WTC11 (cell line): ENCODE measurements around the gene RNF169. TPM values are rescaled to one million over a fixed set of nuclear protein-coding genes. Genes with fewer than 3 reads are reported as not detected.

Experiments
- ATAC-seq: fragments of 200-7000 bp; cut with Tn5 transposase; 2 replicates; pipeline ENCODE4 v1.10.0; 2021; ENCODE audit warnings: mild to moderate bottlenecking, moderate library complexity
- Bru-seq: library from RNA; stranded (reverse); fragments of 400-500 nt; gene quantifications from one replicate; lab custom pipeline; 2021; lab: Mats Ljungman, UMichigan
- CTCF ChIA-PET: fragments of 300-600 bp; sonication (Branson Sonifier 250); formaldehyde crosslinking; loops from one replicate; lab custom pipeline; 2021; ENCODE audit warnings: antibody characterized with exemption; lab: Charles Lee
- POLR2A ChIA-PET: fragments of 350-600 bp; sonication (Branson Sonifier 250); formaldehyde crosslinking; loops from one replicate; lab custom pipeline; 2021; ENCODE audit warnings: antibody characterized with exemption; lab: Charles Lee
- DNase-seq: peaks from one replicate; pipeline ENCODE4 v3.0.0; 2021; ENCODE audit warnings: low spot score
- H3K27ac Mint-ChIP-seq: 2 replicates; pipeline ENCODE4 v1.8.0; 2021; ENCODE audit warnings: mixed read lengths
- H3K27me3 Mint-ChIP-seq: 2 replicates; pipeline ENCODE4 v1.8.0; 2021; ENCODE audit warnings: low read depth, mild to moderate bottlenecking, moderate library complexity, mixed read lengths
- H3K36me3 Mint-ChIP-seq: 2 replicates; pipeline ENCODE4 v1.8.0; 2021; ENCODE audit warnings: mixed read lengths
- H3K4me1 Mint-ChIP-seq: 2 replicates; pipeline ENCODE4 v1.8.0; 2022; ENCODE audit warnings: mixed read lengths
- H3K4me3 Mint-ChIP-seq: 2 replicates; pipeline ENCODE4 v1.8.0; 2021; ENCODE audit warnings: mild to moderate bottlenecking, moderate library complexity, mixed read lengths
- H3K9me3 Mint-ChIP-seq: 2 replicates; pipeline ENCODE4 v1.8.0; 2021; ENCODE audit warnings: mixed read lengths
- ATF3 ChIP-seq: sonication (generic); formaldehyde crosslinking; conservative IDR thresholded peaks from 2 replicates; pipeline ENCODE4 v1.8.1; 2022; ENCODE audit warnings: mild to moderate bottlenecking, missing genetic modification reagents
- CBFB ChIP-seq: sonication (generic); formaldehyde crosslinking; IDR thresholded peaks from 2 replicates; pipeline ENCODE4 v1.8.1; 2022; ENCODE audit warnings: mild to moderate bottlenecking, low read depth, missing genetic modification reagents
- CREM ChIP-seq: sonication (generic); formaldehyde crosslinking; IDR thresholded peaks from 2 replicates; pipeline ENCODE4 v1.8.1; 2022; ENCODE audit warnings: mild to moderate bottlenecking, missing genetic modification reagents, moderate library complexity
- ESRRA ChIP-seq: sonication (generic); formaldehyde crosslinking; IDR thresholded peaks from 2 replicates; pipeline ENCODE4 v1.8.1; 2022; ENCODE audit warnings: mild to moderate bottlenecking, missing genetic modification reagents, borderline replicate concordance
- FOXK1 ChIP-seq: sonication (generic); formaldehyde crosslinking; IDR thresholded peaks from 2 replicates; pipeline ENCODE4 v1.8.0; 2022; ENCODE audit warnings: mild to moderate bottlenecking, moderate library complexity, missing genetic modification reagents
- GABPB1 ChIP-seq: sonication (generic); formaldehyde crosslinking; IDR thresholded peaks from 2 replicates; pipeline ENCODE4 v1.8.1; 2023; ENCODE audit warnings: mild to moderate bottlenecking, missing genetic modification reagents
- PREB ChIP-seq: sonication (generic); formaldehyde crosslinking; IDR thresholded peaks from 2 replicates; pipeline ENCODE4 v1.8.1; 2022; ENCODE audit warnings: mild to moderate bottlenecking, missing genetic modification reagents, moderate library complexity, borderline replicate concordance
- SMAD3 ChIP-seq: sonication (generic); formaldehyde crosslinking; IDR thresholded peaks from 2 replicates; pipeline ENCODE4 v1.8.0; 2022; ENCODE audit warnings: missing genetic modification reagents, mild to moderate bottlenecking, borderline replicate concordance
- SP1 ChIP-seq: sonication (generic); formaldehyde crosslinking; conservative IDR thresholded peaks from 2 replicates; pipeline ENCODE4 v1.8.1; 2022; ENCODE audit warnings: missing genetic modification reagents
- TEAD4 ChIP-seq: sonication (generic); formaldehyde crosslinking; IDR thresholded peaks from 2 replicates; pipeline ENCODE4 v1.8.0; 2022; ENCODE audit warnings: mild to moderate bottlenecking, missing genetic modification reagents
- long read RNA-seq, 3 experiments: library from RNA in 1 of 3; library from capped mRNA in 1 of 3; library from polyadenylated mRNA in 1 of 3; unstranded in 2 of 3; stranded (forward) in 1 of 3; transcript quantifications; one replicate each; pipeline ENCODE4 v2.0.0, GENCODE V29; 2021
- total RNA-seq: library from RNA; stranded (reverse); gene quantifications from 3 replicates; pipeline ENCODE4 v1.2.3, GENCODE V29; 2021
- TF ChIP-seq, protein P1 (sequence below): sonication (generic); formaldehyde crosslinking; IDR thresholded peaks from 2 replicates; pipeline ENCODE4 v1.8.1; 2022; ENCODE audit warnings: mild to moderate bottlenecking, moderate library complexity, missing genetic modification reagents
- TF ChIP-seq, protein P2 (sequence below): fragments of 250-450 bp; sonication (Bioruptor Pico); IDR thresholded peaks from 2 replicates; pipeline ENCODE4 v1.9.0; 2021; ENCODE audit warnings: mild to moderate bottlenecking, borderline replicate concordance
- TF ChIP-seq, protein P3 (sequence below): sonication (generic); formaldehyde crosslinking; IDR thresholded peaks from 2 replicates; pipeline ENCODE4 v1.8.0; 2022; ENCODE audit warnings: mild to moderate bottlenecking, missing genetic modification reagents
- TF ChIP-seq, protein P4 (sequence below): sonication (generic); formaldehyde crosslinking; IDR thresholded peaks from 2 replicates; pipeline ENCODE4 v1.8.0; 2023; ENCODE audit warnings: missing genetic modification reagents

Gene RNF169, protein sequence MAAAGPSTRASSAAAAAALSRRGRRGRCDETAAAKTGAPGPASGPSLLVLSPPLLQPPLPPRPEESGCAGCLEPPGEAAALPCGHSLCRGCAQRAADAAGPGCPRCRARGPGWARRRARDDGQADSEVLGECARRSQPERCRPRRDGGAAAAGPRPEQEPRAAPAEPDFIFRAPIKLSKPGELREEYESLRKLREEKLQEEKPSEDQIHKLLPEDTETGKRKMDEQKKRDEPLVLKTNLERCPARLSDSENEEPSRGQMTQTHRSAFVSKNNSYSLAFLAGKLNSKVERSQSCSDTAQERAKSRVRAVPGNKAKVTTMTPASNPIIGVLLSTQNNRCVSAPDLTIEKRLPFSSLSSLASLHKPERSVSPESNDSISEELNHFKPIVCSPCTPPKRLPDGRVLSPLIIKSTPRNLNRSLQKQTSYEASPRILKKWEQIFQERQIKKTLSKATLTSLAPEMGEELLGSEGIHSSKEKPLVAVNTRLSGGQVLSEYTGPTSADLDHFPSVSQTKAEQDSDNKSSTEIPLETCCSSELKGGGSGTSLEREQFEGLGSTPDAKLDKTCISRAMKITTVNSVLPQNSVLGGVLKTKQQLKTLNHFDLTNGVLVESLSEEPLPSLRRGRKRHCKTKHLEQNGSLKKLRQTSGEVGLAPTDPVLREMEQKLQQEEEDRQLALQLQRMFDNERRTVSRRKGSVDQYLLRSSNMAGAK
- total RNA-seq, result 11.0 to 13.6 TPM (median 11.2 TPM) in 3 replicates
- percentile 75 among the genes with signal in this experiment for Bru-seq, nascent RNA
- long read RNA-seq, experiment 1, full-length matches to known transcripts, result 10 of 34 reads
- long read RNA-seq, experiment 1, partial matches to known transcripts, result 0 of 34 reads
- long read RNA-seq, experiment 1, other reads (novel, unspliced or antisense), result 24 of 34 reads
- long read RNA-seq, experiment 2, full-length matches to known transcripts, result 1 of 13 reads
- long read RNA-seq, experiment 2, partial matches to known transcripts, result 0 of 13 reads
- long read RNA-seq, experiment 2, other reads (novel, unspliced or antisense), result 12 of 13 reads
- long read RNA-seq, experiment 3, partial matches to known transcripts, result 0 of 2 reads
- long read RNA-seq, experiment 3, other reads (novel, unspliced or antisense), result 2 of 2 reads

GRCh38 chr11:74748211-74749126 is at the start of gene RNF169:
RNF169 (plus strand) TSS chr11:74748849; CDS start chr11:74748881, 32 bp downstream.
- DNase-seq (peak; percentile 92), ATAC-seq (peak; percentile 98)
- peaks cover 24% of the 10 kb centered on the region for H3K4me1 Mint-ChIP-seq
- no peaks in the 10 kb centered on the region for H3K36me3 Mint-ChIP-seq
- H3K9me3 Mint-ChIP-seq, result no peaks in the 10 kb centered on the region
- H3K27ac Mint-ChIP-seq, result peak within 1 kb of the TSS; percentile 51; the same call in 1 of the 2 replicates
- ChIA-PET CTCF (interaction anchor here (0.9 to 2.8 kb wide), 6 partner anchors 9 to 52 kb away, joined by 3 to 19 read pairs (median 6); no protein-coding TSS in a partner anchor), POLR2A (interaction anchor here (0.6 to 1.5 kb wide), 4 partner anchors 17 to 868 kb away, joined by 3 to 8 read pairs (median 4); partner anchors contain the start of gene CHRDL2)
- H3K27me3 Mint-ChIP-seq, result peaks cover 9% of the 10 kb centered on the region
- TF ChIP-seq, protein P1, sequence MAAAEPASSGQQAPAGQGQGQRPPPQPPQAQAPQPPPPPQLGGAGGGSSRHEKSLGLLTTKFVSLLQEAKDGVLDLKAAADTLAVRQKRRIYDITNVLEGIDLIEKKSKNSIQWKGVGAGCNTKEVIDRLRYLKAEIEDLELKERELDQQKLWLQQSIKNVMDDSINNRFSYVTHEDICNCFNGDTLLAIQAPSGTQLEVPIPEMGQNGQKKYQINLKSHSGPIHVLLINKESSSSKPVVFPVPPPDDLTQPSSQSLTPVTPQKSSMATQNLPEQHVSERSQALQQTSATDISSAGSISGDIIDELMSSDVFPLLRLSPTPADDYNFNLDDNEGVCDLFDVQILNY, result 0 out of 2 replicates have a peak, but pooled peaks have one; percentile 41
- TF ChIP-seq ESRRA (CRISPR knock-in tag), result no peak
- TF ChIP-seq SMAD3, result no peak
- TF ChIP-seq FOXK1 (CRISPR knock-in tag), result no peak
- TF ChIP-seq GABPB1, result peak; percentile 43; the same call in 1 of the 2 replicates
- TF ChIP-seq TEAD4 (CRISPR knock-in tag), result no peak
- TF ChIP-seq ATF3 (CRISPR knock-in tag), result no peak
- TF ChIP-seq PREB (CRISPR knock-in tag), result no peak
- TF ChIP-seq SP1 (CRISPR knock-in tag), result 0 out of 2 replicates have a peak, but pooled peaks have one; percentile 12
- peak within 1 kb of the TSS; percentile 82 for H3K4me3 Mint-ChIP-seq

- Mint-ChIP-seq H3K27ac (no peak overlapping the region), H3K36me3 (no peaks in the 10 kb centered on the region), H3K27me3 (no peaks in the 10 kb centered on the region; the same call in 1 of the 2 replicates), H3K9me3 (no peaks in the 10 kb centered on the region), H3K4me3 (no peak overlapping the region), H3K4me1 (peaks cover 17% of the 10 kb centered on the region)
- DNase-seq (no peak), ATAC-seq (no peak)
- CTCF ChIA-PET, result interaction anchor here (3.3 to 4.6 kb wide), 3 partner anchors 13 to 40 kb away, joined by 96 to 263 read pairs (median 134); no protein-coding TSS in a partner anchor
- TF ChIP-seq, protein P2, sequence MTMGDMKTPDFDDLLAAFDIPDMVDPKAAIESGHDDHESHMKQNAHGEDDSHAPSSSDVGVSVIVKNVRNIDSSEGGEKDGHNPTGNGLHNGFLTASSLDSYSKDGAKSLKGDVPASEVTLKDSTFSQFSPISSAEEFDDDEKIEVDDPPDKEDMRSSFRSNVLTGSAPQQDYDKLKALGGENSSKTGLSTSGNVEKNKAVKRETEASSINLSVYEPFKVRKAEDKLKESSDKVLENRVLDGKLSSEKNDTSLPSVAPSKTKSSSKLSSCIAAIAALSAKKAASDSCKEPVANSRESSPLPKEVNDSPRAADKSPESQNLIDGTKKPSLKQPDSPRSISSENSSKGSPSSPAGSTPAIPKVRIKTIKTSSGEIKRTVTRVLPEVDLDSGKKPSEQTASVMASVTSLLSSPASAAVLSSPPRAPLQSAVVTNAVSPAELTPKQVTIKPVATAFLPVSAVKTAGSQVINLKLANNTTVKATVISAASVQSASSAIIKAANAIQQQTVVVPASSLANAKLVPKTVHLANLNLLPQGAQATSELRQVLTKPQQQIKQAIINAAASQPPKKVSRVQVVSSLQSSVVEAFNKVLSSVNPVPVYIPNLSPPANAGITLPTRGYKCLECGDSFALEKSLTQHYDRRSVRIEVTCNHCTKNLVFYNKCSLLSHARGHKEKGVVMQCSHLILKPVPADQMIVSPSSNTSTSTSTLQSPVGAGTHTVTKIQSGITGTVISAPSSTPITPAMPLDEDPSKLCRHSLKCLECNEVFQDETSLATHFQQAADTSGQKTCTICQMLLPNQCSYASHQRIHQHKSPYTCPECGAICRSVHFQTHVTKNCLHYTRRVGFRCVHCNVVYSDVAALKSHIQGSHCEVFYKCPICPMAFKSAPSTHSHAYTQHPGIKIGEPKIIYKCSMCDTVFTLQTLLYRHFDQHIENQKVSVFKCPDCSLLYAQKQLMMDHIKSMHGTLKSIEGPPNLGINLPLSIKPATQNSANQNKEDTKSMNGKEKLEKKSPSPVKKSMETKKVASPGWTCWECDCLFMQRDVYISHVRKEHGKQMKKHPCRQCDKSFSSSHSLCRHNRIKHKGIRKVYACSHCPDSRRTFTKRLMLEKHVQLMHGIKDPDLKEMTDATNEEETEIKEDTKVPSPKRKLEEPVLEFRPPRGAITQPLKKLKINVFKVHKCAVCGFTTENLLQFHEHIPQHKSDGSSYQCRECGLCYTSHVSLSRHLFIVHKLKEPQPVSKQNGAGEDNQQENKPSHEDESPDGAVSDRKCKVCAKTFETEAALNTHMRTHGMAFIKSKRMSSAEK (CRISPR knock-in tag), result no peak
- no peak for TF ChIP-seq GABPB1
- no peak for TF ChIP-seq CREM (CRISPR knock-in tag)
- TF ChIP-seq, protein P3, sequence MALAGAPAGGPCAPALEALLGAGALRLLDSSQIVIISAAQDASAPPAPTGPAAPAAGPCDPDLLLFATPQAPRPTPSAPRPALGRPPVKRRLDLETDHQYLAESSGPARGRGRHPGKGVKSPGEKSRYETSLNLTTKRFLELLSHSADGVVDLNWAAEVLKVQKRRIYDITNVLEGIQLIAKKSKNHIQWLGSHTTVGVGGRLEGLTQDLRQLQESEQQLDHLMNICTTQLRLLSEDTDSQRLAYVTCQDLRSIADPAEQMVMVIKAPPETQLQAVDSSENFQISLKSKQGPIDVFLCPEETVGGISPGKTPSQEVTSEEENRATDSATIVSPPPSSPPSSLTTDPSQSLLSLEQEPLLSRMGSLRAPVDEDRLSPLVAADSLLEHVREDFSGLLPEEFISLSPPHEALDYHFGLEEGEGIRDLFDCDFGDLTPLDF (CRISPR knock-in tag), result no peak
- TF ChIP-seq, protein P4, sequence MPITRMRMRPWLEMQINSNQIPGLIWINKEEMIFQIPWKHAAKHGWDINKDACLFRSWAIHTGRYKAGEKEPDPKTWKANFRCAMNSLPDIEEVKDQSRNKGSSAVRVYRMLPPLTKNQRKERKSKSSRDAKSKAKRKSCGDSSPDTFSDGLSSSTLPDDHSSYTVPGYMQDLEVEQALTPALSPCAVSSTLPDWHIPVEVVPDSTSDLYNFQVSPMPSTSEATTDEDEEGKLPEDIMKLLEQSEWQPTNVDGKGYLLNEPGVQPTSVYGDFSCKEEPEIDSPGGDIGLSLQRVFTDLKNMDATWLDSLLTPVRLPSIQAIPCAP (CRISPR knock-in tag), result no peak
- TF ChIP-seq CBFB, result no peak
- TF ChIP-seq, protein P1, result no peak
- no peak for TF ChIP-seq TEAD4 (CRISPR knock-in tag)
- POLR2A ChIA-PET, result interaction anchor here (1.4 kb wide), 1 partner anchor 27 kb away, joined by 3 read pairs; no protein-coding TSS in a partner anchor
These were observed 48.8 kb upstream of the RNF169 start for GRCh38 chr11:74699615-74700396.
